Measurements from ENCODE around the gene GIGYF2. TPM values are rescaled to one million over a fixed set of nuclear protein-coding genes. Genes with fewer than 3 reads are reported as not detected.
"Not testable (repeated sequence)": the region's sequence is repeated elsewhere in the genome, so short reads cannot be mapped to it uniquely, and the experiment has no call there.

GIGYF2 gene
- total RNA-seq, 1 donor from 2014 or later, result 59.9 TPM

DNA sequence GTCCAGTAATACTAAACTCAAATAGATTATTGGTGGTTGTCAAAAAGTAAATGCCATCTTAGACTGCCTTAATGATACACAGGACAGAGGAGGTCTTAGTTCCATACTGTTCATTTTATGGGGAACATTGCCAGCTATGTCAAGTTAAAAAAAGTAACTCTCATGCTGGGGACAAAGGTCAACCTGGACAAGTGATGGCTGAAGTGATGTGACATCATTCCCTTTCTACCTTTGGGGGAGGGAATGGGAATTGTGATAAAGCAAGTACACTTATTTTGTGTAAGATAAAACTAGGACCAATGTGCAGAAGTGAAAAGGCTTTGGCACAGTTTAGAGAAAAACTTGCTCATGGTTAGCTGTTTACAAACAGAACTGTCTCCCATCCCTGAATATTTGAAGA is 148.9 kb downstream of the GIGYF2 start:
- intact Hi-C loops (cut with micrococcal nuclease), result no loop called here

DNA sequence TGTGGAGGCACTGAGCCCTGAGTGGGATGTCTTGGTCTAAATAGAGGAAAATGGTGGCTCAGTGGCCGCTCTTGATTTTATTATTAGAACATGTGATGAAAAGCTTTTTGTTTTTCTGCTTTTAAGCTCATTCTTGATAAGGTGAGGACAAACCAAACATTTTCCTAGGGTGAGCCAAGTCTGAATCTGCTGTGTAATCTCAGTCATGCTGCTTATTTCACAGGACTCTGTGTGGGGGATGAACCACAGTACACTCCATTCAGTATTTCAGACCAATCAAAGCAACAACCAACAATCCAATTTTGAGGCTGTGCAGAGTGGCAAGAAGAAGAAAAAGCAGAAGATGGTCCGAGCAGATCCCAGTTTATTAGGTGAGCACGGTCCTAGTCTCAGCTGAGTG is 152.9 kb downstream of the GIGYF2 start:
- no peak for DNase-seq
- H3K9me3 ChIP-seq (replicated peaks), result no peaks in the 10 kb centered on the region
- H3K27me3 ChIP-seq (ENCODE audit: low read depth), result no peaks in the 10 kb centered on the region
- peaks cover 71% of the 10 kb centered on the region for H3K36me3 ChIP-seq
- H3K27ac ChIP-seq (replicated peaks), result no peak overlapping the region
- peaks cover 23% of the 10 kb centered on the region for H3K4me1 ChIP-seq
- intact Hi-C loops (cut with micrococcal nuclease), result loop anchor here (5.0 kb wide), 1 partner anchor 402 kb away; the partner anchor contains the start of gene ATG16L1
- no peak overlapping the region for H3K4me3 ChIP-seq
- TF ChIP-seq, protein P1, sequence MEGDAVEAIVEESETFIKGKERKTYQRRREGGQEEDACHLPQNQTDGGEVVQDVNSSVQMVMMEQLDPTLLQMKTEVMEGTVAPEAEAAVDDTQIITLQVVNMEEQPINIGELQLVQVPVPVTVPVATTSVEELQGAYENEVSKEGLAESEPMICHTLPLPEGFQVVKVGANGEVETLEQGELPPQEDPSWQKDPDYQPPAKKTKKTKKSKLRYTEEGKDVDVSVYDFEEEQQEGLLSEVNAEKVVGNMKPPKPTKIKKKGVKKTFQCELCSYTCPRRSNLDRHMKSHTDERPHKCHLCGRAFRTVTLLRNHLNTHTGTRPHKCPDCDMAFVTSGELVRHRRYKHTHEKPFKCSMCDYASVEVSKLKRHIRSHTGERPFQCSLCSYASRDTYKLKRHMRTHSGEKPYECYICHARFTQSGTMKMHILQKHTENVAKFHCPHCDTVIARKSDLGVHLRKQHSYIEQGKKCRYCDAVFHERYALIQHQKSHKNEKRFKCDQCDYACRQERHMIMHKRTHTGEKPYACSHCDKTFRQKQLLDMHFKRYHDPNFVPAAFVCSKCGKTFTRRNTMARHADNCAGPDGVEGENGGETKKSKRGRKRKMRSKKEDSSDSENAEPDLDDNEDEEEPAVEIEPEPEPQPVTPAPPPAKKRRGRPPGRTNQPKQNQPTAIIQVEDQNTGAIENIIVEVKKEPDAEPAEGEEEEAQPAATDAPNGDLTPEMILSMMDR (IDR thresholded peaks at IDR 0.05; ENCODE audit: borderline replicate concordance), result no peak

More for the DNA sequence above, 148.9 kb downstream of the GIGYF2 start:
- TF ChIP-seq, protein P1 (IDR thresholded peaks at IDR 0.05; ENCODE audit: borderline replicate concordance), result no peak
- Histone ChIP-seq H3K9me3 (replicated peaks) (no peaks in the 10 kb centered on the region), H3K4me3 (no peak overlapping the region), H3K27me3 (ENCODE audit: low read depth) (no peaks in the 10 kb centered on the region), H3K27ac (replicated peaks) (no peak overlapping the region), H3K36me3 (peaks cover 85% of the 10 kb centered on the region), H3K4me1 (peaks cover 28% of the 10 kb centered on the region)
- no peak for DNase-seq

- not testable (repeated sequence) for H3K4me3 ChIP-seq; H3K9me3 ChIP-seq (replicated peaks); H3K27me3 ChIP-seq (ENCODE audit: low read depth); H3K27ac ChIP-seq (replicated peaks); DNase-seq
- Histone ChIP-seq H3K36me3 (peaks cover 73% of the 10 kb centered on the region), H3K4me1 (peaks cover 13% of the 10 kb centered on the region)
- intact Hi-C loops (cut with micrococcal nuclease), result loop anchor here (5.0 kb wide), 1 partner anchor 400 kb away; the partner anchor contains the start of gene ATG16L1
Observed at GRCh38 chr2:232852081-232852480, 154.9 kb downstream of the GIGYF2 start.

GRCh38 chr2:232852676-232853075 is 155.5 kb downstream of the GIGYF2 start:
- intact Hi-C loops (cut with micrococcal nuclease), result loop anchor here (5.0 kb wide), 1 partner anchor 400 kb away; the partner anchor contains the start of gene ATG16L1
- no peak overlapping the region for H3K27ac ChIP-seq (replicated peaks)

DNA sequence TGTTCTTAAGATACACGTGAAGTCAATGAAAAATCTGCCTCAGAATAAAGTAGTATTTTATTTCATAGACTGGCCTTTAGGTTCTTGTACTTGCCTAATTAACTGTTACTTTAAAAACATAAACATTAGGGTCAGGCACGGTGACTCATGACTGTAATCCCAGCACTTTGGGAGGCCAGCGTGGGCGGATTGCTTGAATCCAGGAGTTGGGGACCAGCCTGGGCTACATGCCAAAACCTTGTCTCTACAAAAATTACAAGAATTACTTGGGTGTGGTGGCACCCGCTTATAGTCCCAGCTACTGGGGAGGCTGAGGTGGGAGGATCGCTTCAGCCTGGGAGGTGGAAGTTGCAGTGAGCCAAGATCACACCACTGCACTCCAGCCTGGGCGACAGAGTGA is 157.0 kb downstream of the GIGYF2 start:
- peaks cover 73% of the 10 kb centered on the region for H3K36me3 ChIP-seq
- no peaks in the 10 kb centered on the region for H3K27me3 ChIP-seq (ENCODE audit: low read depth)
- TF ChIP-seq, protein P1 (IDR thresholded peaks at IDR 0.05; ENCODE audit: borderline replicate concordance), result no peak
- no peak overlapping the region for H3K27ac ChIP-seq (replicated peaks)
- DNase-seq, result no peak
- no peak overlapping the region for H3K4me3 ChIP-seq
- H3K4me1 ChIP-seq, result peaks cover 13% of the 10 kb centered on the region
- intact Hi-C loops (cut with micrococcal nuclease), result loop anchor here (5.0 kb wide), 1 partner anchor 398 kb away; the partner anchor contains the start of gene ATG16L1
- no peaks in the 10 kb centered on the region for H3K9me3 ChIP-seq (replicated peaks)

More at GRCh38 chr2:232852676-232853075, 155.5 kb downstream of the GIGYF2 start:
- no peak for DNase-seq
- peaks cover 13% of the 10 kb centered on the region for H3K4me1 ChIP-seq
- H3K9me3 ChIP-seq (replicated peaks), result no peaks in the 10 kb centered on the region
- H3K27me3 ChIP-seq (ENCODE audit: low read depth), result no peaks in the 10 kb centered on the region
- TF ChIP-seq, protein P1 (IDR thresholded peaks at IDR 0.05; ENCODE audit: borderline replicate concordance), result no peak
- peaks cover 73% of the 10 kb centered on the region for H3K36me3 ChIP-seq
- H3K4me3 ChIP-seq, result no peak overlapping the region

GRCh38 chr2:232857158-232857563 is 160.0 kb downstream of the GIGYF2 start:
- Histone ChIP-seq H3K36me3 (peaks cover 61% of the 10 kb centered on the region), H3K4me3 (no peak overlapping the region), H3K4me1 (peaks cover 11% of the 10 kb centered on the region), H3K9me3 (replicated peaks) (no peaks in the 10 kb centered on the region), H3K27ac (replicated peaks) (no peak overlapping the region), H3K27me3 (ENCODE audit: low read depth) (no peaks in the 10 kb centered on the region)
- TF ChIP-seq, protein P1 (IDR thresholded peaks at IDR 0.05; ENCODE audit: borderline replicate concordance), result no peak
- no peak for DNase-seq
- intact Hi-C loops (cut with micrococcal nuclease), result no loop called here
